Measurements from ENCODE around the gene PPM1H. TPM values are rescaled to one million over a fixed set of nuclear protein-coding genes. Genes with fewer than 3 reads are reported as not detected.
"Not testable (repeated sequence)": the region's sequence is repeated elsewhere in the genome, so short reads cannot be mapped to it uniquely, and the experiment has no call there.

The PPM1H gene
- total RNA-seq, 1 donor from 2014 or later: not detected

DNA sequence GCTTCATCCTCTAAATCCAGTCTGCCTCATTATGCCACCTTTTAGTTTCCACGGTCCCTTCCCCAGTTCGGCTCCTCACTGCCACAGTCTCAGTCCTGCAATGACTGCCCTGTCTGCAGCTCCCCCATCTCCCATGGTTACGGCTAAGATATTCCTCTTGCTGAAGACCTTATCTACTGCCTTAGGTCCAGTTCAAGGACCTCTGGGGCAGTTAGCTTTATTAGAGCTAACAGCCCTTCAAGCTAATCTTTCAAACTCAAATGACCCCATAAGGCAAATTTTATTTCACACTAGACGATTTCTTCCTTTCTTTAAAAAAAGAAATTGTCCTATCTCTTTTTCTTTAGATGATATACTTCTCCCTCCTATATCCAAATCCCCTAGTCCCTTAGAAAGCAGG, 253.6 kb downstream of the PPM1H start:
- peaks cover 12% of the 10 kb centered on the region for H3K27me3 Mint-ChIP-seq (ENCODE audit: insufficient read depth)
- H3K4me1 Mint-ChIP-seq (ENCODE audit: low read depth): no peaks in the 10 kb centered on the region
- no peaks in the 10 kb centered on the region for H3K9me3 Mint-ChIP-seq
- DNase-seq (ENCODE audit: low spot score): no peak
- no peaks in the 10 kb centered on the region for H3K36me3 Mint-ChIP-seq (ENCODE audit: low read depth)
- intact Hi-C loops (cut with micrococcal nuclease): no loop called here
- no peak overlapping the region for H3K4me3 Mint-ChIP-seq
- H3K27ac Mint-ChIP-seq: no peak overlapping the region

DNA sequence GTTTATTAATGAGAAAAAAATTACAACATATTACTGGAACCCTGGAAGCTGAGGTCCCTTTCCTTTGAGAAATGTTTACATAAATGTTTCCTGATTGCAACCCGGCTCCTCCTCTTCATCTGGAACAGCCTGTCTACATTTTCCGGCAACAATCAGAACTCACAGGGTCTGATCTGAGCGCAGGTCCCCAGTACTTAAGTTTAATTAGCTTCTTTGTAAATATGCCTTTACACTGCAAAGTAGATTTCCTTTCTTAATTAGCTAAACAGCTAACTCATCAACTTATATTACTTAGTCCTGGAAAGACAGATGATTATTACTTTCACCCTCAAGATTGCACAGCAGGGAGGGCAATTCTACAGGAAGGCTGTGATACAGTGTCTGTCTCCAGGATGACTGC, 255.3 kb downstream of the PPM1H start:
- Mint-ChIP-seq H3K27me3 (ENCODE audit: insufficient read depth) (peaks cover 12% of the 10 kb centered on the region), H3K36me3 (ENCODE audit: low read depth) (no peaks in the 10 kb centered on the region), H3K9me3 (peaks cover 3% of the 10 kb centered on the region), H3K27ac (no peak overlapping the region), H3K4me1 (ENCODE audit: low read depth) (no peaks in the 10 kb centered on the region), H3K4me3 (no peak overlapping the region)
- intact Hi-C loops (cut with micrococcal nuclease): no loop called here
- DNase-seq (ENCODE audit: low spot score): no peak

DNA sequence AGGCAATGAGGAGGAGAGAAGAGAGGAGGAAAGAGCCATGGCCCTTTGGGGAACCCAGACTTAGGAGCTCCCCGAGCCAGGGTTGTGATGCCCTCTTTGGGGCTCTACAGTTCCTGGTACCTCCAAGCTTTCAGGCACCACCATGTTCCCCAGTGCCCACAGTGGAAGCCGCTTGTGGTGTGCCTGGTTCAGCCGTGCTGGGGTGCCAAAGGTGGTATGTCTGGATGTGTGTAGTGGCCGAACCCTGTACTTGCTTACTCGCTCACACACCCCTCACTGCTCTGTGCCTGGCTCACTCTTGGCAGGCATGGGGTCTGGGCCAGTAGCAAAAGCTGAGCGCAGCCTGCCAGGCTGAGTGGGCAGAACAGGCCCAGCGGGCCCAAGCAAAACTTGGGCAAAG, 257.6 kb downstream of the PPM1H start:
- intact Hi-C loops (cut with micrococcal nuclease): no loop called here
- Mint-ChIP-seq H3K4me3 (no peak overlapping the region), H3K27me3 (ENCODE audit: insufficient read depth) (peaks cover 12% of the 10 kb centered on the region), H3K36me3 (ENCODE audit: low read depth) (no peaks in the 10 kb centered on the region), H3K4me1 (ENCODE audit: low read depth) (no peaks in the 10 kb centered on the region), H3K27ac (no peak overlapping the region), H3K9me3 (peaks cover 3% of the 10 kb centered on the region)
- DNase-seq (ENCODE audit: low spot score): no peak

DNA sequence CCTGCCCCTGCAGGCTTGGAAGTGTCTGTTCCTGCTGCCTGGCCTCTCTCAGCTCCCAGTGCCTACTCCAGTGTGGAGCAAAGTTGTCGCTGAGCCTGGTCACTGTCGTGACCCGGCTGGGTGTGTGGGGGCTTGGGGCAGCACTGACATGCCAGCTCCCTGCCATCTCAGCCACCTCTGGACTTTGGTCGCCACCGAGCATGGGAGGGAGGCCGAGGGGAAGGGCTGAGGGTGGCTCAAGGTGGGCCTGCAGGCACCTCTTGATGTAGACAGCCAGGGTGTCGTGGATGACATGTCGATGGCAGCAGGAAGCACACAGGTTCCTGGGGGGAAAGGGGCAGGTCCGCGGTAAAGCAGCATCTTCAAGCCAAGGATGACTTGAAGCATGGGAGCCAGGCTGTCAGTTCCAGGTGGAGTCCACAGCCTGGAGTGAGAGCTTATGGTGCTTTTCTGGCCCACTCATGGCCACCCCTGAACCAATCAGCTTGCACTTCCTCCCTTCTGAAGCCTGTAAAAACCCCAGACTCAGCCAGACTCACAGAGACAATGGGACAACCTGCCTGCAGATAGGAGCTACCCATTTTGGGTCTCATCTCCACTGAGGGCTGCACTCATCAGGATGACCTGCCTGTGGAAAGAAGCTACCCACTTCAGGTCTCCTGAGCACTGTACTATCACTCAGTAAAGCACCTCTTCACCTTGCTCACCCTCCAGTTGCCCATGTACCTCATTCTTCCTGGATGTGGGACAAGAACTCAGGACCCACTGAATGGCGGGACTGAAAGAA, 258.2 kb downstream of the PPM1H start:
- H3K4me1 Mint-ChIP-seq (ENCODE audit: low read depth): no peaks in the 10 kb centered on the region
- no peak overlapping the region for H3K4me3 Mint-ChIP-seq
- intact Hi-C loops (cut with micrococcal nuclease): no loop called here
- peaks cover 3% of the 10 kb centered on the region for H3K9me3 Mint-ChIP-seq
- H3K27me3 Mint-ChIP-seq (ENCODE audit: insufficient read depth): peaks cover 12% of the 10 kb centered on the region
- no peak overlapping the region for H3K27ac Mint-ChIP-seq
- no peaks in the 10 kb centered on the region for H3K36me3 Mint-ChIP-seq (ENCODE audit: low read depth)
- no peak for DNase-seq (ENCODE audit: low spot score)

DNA sequence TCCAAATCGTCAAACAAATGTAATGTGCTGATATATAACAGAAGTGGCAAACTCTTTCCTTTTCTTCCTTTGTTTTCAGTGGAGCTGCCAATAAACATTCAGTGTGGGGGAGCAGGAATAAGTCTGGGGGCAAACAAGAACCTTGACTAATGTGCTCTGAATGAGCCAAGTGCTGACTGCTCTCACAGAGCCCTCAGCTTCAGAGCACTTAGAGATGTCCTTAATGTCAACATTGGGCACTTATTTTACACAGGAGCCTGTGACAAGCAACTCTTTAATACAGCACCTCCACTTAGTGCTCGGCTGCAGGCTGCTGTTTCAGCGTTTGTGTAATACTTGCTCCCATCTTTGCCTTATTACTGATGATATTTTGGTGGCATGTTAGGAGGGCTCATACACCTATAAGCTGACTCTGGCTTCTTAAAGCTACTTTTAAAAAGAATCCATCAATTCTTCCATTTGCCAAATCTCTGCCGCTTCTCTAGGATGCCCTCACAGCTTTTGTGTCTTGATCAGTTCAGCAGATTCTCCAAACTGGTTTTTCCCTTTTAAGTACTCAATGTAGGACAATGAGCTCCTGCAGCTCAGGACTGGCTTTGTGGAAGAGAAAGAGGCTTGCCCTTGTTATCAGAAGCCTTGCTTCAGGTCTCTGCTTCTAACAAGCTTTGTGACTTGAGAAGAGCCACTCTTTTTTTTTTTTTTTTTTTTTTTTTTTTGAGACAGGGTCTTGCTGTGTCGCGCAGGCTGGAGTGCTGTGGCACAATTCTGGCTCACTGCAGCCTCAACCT, 261.7 kb downstream of the PPM1H start:
- no peaks in the 10 kb centered on the region for H3K36me3 Mint-ChIP-seq (ENCODE audit: low read depth)
- H3K9me3 Mint-ChIP-seq: peaks cover 3% of the 10 kb centered on the region
- H3K27ac Mint-ChIP-seq: no peak overlapping the region
- DNase-seq (ENCODE audit: low spot score): no peak
- H3K4me1 Mint-ChIP-seq (ENCODE audit: low read depth): no peaks in the 10 kb centered on the region
- intact Hi-C loops (cut with micrococcal nuclease): no loop called here
- peaks cover 7% of the 10 kb centered on the region for H3K27me3 Mint-ChIP-seq (ENCODE audit: insufficient read depth)
- H3K4me3 Mint-ChIP-seq: no peak overlapping the region

DNA sequence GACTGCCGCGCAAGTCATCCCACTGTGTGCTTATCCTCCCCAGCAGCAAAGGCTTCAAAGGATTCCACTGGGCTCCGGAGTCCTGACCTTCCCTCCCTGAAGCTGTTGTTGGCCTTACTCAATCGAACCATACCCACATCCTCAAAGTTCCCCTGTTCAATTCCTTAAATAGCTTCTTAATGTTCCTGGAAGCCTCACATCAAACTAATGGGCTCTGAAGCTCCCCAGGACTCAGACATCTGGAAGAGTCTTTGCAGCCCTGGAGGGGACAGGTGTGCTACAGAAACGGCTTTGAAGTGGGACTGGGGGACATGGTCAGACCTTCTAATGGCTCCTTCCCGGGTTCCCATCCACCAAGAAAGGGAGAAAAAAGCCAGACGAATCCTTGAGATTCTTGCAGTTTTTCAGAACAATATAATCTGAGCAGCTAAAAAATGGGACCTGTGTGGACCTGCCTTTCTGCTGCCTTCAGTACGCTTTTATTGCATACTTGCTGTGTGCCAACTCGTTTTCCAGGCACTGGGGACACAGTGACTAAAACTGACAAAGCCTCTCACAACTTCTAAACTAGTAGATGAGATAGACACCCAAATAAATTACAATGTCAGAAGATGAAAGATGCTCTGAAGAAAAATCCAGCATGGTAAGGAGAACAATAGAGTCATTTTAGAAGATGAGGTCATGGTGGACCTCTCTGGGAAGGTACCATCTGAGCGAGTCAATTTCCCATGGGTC, 263.8 kb downstream of the PPM1H start:
- intact Hi-C loops (cut with micrococcal nuclease): no loop called here
- Mint-ChIP-seq H3K9me3 (peaks cover 3% of the 10 kb centered on the region), H3K4me3 (no peak overlapping the region), H3K36me3 (ENCODE audit: low read depth) (no peaks in the 10 kb centered on the region), H3K27me3 (ENCODE audit: insufficient read depth) (peaks cover 7% of the 10 kb centered on the region), H3K4me1 (ENCODE audit: low read depth) (no peaks in the 10 kb centered on the region), H3K27ac (no peak overlapping the region)
- DNase-seq (ENCODE audit: low spot score): no peak

DNA sequence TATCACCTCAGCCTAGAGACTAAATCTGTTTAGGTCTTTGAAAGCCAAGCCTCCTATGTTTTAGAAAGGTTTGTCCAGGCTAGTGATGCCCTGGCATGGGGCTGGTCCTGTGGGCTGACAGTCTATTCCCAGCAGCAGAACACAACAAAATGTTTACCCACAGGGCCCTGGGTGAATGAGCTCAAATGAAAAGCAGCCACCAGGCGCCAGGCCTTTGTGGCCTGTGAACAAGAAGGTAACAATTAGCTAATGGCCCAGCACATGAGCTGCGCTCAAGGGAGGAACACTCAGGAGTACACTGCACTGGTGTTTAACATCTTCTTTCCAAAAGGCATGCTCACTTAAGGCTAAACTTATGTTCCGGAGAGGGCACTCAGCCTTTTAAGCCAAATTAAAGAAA, 266.2 kb downstream of the PPM1H start:
- Mint-ChIP-seq H3K27me3 (ENCODE audit: insufficient read depth) (peaks cover 13% of the 10 kb centered on the region), H3K27ac (no peak overlapping the region), H3K4me1 (ENCODE audit: low read depth) (no peaks in the 10 kb centered on the region), H3K36me3 (ENCODE audit: low read depth) (no peaks in the 10 kb centered on the region), H3K9me3 (no peaks in the 10 kb centered on the region), H3K4me3 (no peak overlapping the region)
- DNase-seq (ENCODE audit: low spot score): no peak
- intact Hi-C loops (cut with micrococcal nuclease): loop anchor here (5.0 kb wide), 1 partner anchor 1104 kb away; no protein-coding TSS in a partner anchor

DNA sequence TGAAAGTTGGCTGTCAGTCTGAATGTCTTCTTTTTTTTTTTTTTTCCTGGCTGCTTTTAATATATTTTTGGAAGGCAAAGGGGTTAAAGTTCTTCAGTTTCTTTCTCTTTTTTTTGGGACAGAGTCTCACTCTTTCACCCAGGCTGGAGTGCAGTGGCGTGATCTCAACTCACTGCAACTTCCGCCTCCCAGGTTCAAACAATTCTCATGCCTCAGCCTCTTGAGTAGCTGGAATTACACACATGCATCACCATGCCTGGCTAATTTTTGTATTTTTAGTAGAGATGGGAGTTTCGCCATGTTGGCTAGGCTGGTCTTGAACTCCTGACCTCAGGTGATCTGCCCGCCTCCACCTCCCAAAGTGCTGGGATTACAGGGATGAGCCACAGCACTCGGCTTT, 270.0 kb downstream of the PPM1H start:
- intact Hi-C loops (cut with micrococcal nuclease): loop anchor here (5.0 kb wide), 1 partner anchor 1107 kb away; no protein-coding TSS in a partner anchor
- H3K27me3 Mint-ChIP-seq (ENCODE audit: insufficient read depth): peaks cover 13% of the 10 kb centered on the region
- not testable (repeated sequence) for H3K4me3 Mint-ChIP-seq; H3K9me3 Mint-ChIP-seq; DNase-seq (ENCODE audit: low spot score); H3K36me3 Mint-ChIP-seq (ENCODE audit: low read depth); H3K27ac Mint-ChIP-seq; H3K4me1 Mint-ChIP-seq (ENCODE audit: low read depth)

DNA sequence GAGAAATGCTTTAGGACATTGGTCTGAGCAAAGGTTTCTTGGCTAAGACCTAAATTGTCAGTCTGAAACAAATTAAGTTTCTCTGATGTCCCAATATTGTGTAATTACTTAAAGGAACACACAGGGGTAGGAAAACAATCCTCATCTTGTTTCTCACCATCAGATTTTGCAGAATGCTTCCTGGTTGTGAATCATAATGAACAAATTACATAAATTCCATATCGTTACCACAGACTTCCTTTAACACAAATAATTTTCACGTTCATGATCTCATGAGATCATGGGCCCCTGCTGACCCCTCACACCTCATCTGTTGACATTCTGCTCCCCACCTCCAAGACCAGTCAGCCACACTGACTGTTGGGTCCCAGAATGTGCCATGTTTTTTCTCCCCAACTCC, 274.2 kb downstream of the PPM1H start:
- H3K4me3 Mint-ChIP-seq: no peak overlapping the region
- intact Hi-C loops (cut with micrococcal nuclease): no loop called here
- no peak overlapping the region for H3K27ac Mint-ChIP-seq
- no peaks in the 10 kb centered on the region for H3K9me3 Mint-ChIP-seq
- peaks cover 2% of the 10 kb centered on the region for H3K36me3 Mint-ChIP-seq (ENCODE audit: low read depth)
- peaks cover 18% of the 10 kb centered on the region for H3K27me3 Mint-ChIP-seq (ENCODE audit: insufficient read depth)
- no peak for DNase-seq (ENCODE audit: low spot score)
- H3K4me1 Mint-ChIP-seq (ENCODE audit: low read depth): no peaks in the 10 kb centered on the region

DNA sequence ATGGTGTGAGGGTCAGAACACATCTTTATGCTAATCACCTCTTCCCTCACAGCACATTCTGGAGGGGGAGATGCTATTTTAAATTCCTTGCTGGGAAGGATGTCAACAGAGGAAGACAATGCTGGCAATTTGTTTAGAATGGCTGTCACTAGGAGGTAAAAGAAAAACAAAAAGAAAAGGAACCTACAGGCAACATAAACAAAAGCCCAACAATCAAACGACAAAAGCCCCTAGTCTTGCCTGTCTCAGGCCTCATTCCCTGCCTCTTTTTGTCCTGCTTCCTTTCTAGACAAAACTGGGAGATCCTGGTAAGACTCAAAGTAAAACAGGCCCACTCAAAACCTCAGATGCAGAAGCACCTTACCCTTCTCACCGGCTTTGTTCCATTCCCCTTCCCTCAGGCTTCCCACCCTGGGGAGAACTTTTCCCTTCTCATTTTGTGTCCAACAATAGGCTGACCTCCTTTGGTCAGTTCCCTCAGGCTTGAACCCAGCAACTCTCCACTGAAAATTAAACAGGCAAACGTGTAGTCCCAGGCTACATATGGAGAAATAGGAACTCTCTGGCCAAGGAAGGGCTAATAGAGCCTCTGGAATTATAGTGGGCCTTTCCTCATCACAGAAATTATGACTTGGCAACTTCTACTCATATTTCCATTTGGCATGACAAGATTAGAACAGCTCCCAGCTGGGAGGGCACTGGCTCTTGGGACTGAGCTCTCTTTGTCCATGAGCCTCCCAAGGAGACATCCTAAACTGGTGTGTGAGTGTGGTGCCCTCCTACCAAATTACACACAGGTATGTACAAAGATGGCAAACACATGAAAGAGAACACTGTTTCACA, 275.3 kb downstream of the PPM1H start:
- Mint-ChIP-seq H3K4me3 (no peak overlapping the region), H3K27me3 (ENCODE audit: insufficient read depth) (peaks cover 25% of the 10 kb centered on the region), H3K9me3 (no peaks in the 10 kb centered on the region), H3K36me3 (ENCODE audit: low read depth) (peaks cover 2% of the 10 kb centered on the region), H3K4me1 (ENCODE audit: low read depth) (peaks cover 3% of the 10 kb centered on the region), H3K27ac (no peak overlapping the region)
- intact Hi-C loops (cut with micrococcal nuclease): no loop called here
- DNase-seq (ENCODE audit: low spot score): no peak

DNA sequence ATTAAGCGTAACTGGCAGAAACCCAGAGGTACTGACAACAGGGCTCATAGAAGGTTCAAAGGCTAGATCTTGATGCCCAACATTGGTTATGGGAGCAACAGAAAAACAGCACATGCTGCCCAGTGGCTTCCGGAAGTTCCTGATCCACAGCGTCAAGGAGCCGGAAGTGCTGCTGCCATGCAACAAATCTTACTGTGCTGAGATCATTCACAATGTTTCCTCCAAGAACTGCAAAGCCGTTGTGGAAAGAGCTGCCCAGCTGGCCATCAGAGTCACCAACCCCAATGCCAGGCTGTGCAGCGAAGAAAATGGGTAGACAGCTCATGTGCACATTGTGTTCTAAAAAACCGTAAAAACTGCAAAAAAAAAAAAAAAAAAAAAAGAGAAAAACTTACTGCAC, 276.0 kb downstream of the PPM1H start:
- peaks cover 7% of the 10 kb centered on the region for H3K4me1 Mint-ChIP-seq (ENCODE audit: low read depth)
- DNase-seq (ENCODE audit: low spot score): no peak
- no peak overlapping the region for H3K4me3 Mint-ChIP-seq
- no peaks in the 10 kb centered on the region for H3K9me3 Mint-ChIP-seq
- H3K27ac Mint-ChIP-seq: no peak overlapping the region
- H3K36me3 Mint-ChIP-seq (ENCODE audit: low read depth): peaks cover 2% of the 10 kb centered on the region
- H3K27me3 Mint-ChIP-seq (ENCODE audit: insufficient read depth): peaks cover 28% of the 10 kb centered on the region
- intact Hi-C loops (cut with micrococcal nuclease): no loop called here

DNA sequence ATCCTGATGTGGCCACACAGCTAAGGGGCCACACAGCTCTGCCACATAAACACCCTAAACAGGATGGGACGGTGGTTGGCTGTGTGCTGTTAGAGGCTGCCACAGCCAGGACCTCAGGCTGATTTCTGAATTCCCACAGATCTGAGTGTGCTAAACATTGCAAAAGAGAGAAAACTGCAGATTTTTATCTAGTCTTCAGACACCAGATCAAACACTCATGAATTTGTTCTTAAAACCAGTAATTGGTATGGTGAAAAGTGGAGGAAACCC, 277.7 kb downstream of the PPM1H start:
- H3K36me3 Mint-ChIP-seq (ENCODE audit: low read depth): peaks cover 2% of the 10 kb centered on the region
- H3K27ac Mint-ChIP-seq: no peak overlapping the region
- no peak overlapping the region for H3K4me3 Mint-ChIP-seq
- peaks cover 7% of the 10 kb centered on the region for H3K4me1 Mint-ChIP-seq (ENCODE audit: low read depth)
- peaks cover 35% of the 10 kb centered on the region for H3K27me3 Mint-ChIP-seq (ENCODE audit: insufficient read depth)
- intact Hi-C loops (cut with micrococcal nuclease): no loop called here
- no peak for DNase-seq (ENCODE audit: low spot score)
- H3K9me3 Mint-ChIP-seq: no peaks in the 10 kb centered on the region
